Inferior parietal cortex (tissue), 1 donor: ENCODE results near the gene STUB1.
A peak's percentile ranks its signal among the peaks of the same experiment; 100 is the strongest.

ENCODE experiments used
- DNase-seq: peaks from one replicate; pipeline ENCODE4 v3.0.0-alpha.2; 2016; ENCODE audit errors: extremely low spot score

Gene STUB1

DNA sequence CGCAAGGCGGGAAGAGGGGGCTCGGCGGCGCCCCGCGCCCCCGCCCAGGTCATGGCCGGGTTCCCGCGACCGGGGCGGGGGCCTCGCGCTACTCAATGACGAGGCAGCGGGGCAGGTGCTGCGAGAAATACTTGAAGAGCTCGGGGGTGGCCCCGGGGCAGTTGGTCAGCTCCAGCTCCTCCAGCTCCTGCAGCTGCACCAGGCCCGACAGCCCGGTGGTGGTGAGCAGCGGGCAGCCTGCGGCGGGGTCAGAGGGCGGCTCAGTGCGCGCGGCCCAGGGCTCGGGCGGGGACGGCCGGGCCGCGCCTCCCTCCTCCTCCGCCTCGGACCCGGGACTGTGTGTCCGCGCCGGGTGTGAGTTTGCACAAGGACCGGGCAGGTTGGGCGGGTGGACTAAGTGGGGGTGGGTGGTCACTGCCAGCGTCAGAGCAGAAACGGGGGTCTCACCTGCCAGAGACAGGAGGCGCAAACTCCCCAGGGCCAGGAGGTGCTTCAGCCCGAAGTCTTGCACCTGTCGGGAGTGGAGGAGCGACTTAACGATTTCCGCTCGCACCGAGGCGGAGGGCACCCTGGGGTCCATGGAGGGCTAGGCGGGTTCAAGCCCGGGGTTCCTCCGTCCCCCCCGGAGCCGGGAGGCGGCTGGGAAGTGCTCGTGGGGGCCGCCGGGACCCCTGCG, 14.1 kb downstream of the STUB1 start:
- DNase-seq, result no peak

- no peak for DNase-seq
These were observed 14.7 kb downstream of the STUB1 start for GRCh38 chr16:694863-695354.

DNA sequence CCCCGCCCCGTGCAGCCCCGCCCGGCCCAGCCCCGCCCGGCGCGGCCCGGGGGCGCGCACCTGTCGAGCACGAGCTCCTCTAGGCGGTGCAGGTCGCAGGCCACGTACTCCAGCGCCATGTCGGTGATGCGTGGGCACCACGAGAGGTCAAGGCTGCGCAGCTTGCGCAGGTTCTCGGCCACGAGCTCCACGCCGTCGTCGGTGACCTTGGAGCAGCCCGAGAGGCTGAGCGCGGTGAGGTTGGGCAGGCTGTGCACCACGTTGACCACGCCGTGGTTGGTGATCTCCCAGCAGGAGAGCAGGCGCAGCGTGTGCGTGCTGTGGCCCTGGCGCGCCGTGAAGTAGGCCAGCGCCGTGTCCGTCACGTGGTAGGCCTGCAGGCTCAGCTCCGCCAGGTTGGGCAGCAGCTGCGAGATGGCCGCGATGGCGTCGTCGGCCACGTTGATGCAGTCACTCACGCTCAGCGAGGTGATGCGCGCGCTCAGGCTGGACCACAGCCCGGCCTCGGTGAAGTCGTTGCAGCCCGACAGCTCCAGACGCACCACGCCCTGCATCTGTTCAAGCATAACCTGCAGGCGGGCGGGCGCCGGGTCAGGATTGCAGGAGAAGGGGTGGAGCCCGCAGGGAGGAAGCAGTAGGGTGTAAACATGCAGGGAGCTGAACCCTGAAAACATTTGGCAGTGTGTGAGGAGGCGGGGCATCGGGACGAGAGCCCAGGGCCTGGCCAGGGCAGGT, 15.3 kb downstream of the STUB1 start:
- no peak for DNase-seq

GRCh38 chr16:698911-699671, 18.9 kb downstream of the STUB1 start:
- DNase-seq, result no peak

GRCh38 chr16:700684-701584, 20.7 kb downstream of the STUB1 start:
- no peak for DNase-seq

DNA sequence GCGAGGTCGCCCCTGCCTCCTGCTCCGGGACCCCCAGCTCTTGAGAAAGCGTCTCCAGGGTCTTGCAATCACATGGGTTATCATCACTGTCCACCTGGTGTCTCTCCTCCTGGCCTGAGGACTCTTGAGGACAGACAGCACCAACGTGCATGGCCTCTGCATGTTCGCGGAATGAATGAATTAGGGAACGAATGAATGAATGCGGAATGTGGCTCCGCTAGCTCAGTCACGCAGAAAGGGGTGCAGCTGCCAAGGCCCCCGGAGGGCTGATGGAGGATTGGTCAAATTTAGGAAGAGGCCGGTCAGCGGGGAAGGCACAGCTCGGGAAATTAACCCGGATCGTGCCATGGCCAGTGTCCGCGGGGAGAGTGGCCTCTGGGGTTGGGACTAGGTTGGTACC, 22.1 kb downstream of the STUB1 start:
- no peak for DNase-seq

DNA sequence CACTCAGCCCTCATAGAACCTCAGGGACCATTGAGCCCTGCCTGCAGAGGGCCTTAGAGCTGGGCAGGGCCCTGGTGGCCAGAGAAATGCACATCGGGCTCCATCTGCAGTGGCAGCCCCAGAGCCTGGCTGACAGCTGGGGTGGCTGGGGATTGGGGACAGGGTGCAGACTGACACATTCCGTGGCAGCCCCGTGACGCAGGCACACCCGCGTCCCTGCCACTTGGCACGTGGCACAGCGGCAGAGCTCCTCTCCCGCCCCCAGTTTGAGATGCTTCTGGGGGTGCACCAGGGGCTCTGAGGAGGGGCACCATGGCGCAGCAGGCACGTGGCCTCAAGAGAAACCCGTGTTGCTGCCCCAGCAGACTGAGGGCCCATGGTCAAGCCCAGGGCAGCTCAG, 23.2 kb downstream of the STUB1 start:
- no peak for DNase-seq

DNA sequence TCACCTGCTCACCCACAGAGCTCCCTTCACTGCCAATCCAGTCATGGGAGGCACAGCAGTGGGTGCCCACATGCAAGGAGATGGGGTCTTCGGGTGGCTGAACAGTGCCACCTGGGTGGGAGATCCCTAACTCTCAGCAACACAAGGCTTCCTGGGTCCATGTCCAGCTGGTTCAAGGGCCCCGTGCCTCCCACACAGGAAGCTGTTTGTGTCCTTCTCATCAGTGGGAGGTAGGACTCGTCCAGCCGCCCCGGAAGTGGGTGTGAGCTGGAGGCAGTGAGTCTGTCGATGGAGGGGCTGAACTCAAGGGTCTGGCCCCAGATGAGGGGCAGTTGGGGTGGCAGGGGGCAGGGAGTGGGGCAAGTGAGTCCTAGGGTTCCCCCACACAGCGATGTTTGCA, 23.8 kb downstream of the STUB1 start:
- no peak for DNase-seq

GRCh38 chr16:704552-705380, 24.6 kb downstream of the STUB1 start:
- DNase-seq, result no peak

GRCh38 chr16:705431-706188, 25.4 kb downstream of the STUB1 start, which contains the start of gene FBXL16:
TSS of gene FBXL16 (minus strand) at chr16:705801. CDS start at chr16:697405, 8,396 bp downstream.
- DNase-seq, result no peak

DNA sequence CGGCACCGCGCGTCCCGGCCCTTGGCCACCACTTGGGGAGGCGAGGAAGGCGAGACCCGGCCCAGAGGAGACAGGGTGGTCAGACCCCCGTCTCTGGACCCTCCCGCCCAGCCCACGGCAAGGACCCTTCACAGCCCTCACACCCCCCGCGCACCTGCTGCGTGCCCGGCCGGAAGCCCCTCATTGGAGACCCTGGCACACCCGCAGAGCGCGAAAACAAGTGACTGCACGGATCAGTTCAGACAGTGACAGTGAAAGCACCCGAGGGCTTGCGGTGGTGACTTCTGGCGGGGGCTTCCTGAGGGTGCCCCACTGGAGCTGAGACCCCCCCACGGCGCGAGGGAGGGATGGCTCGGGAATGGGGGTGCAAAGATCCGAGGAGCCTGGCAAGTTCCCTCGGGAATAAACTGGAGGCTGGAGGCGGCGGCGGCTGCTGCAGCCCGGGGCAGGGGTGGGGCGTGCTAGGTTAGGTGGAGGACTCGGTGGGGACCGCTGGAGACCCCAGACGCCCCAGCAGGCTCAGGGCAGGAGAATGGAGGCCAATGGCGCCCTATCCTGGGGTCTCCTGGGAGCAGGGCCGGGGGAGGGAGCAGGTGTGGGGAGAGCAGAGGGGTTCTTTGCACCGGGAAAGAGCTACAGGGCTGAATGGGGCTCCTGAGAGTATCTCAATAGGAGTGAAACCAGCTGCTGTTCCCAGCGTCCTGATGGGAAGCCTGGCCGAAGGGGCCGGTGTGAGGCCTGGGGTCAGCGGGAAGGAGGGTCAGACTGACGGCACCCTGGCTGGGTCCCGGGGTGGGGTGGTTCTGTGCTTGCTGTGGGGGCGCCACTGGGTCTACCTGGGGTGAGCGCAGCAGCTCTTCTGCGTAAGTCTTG, 26.2 kb downstream of the STUB1 start:
- no peak for DNase-seq

- DNase-seq, result no peak
These were observed 26.9 kb downstream of the STUB1 start for GRCh38 chr16:707062-707538.

DNA sequence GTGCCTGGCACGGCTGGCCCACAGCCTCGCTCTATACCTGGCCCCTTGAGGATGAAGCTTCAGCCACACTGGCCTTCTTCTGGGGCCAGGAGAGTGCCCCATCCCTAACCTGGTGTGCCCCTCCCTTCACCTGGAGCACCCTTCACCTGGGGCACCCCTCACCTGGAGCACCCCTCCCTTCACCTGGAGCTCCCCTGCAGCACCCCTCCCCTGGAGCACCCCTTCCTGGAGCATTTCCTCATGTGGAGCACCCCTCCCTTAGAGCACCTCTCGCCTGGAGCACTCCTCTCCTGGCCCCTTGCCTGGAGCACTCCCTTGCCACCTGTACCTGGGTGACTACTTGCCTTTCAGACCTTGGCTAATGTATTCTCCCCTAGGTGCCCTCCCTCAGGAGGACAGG, 27.8 kb downstream of the STUB1 start:
- DNase-seq, result no peak

- no peak for DNase-seq
These were observed 28.7 kb downstream of the STUB1 start for GRCh38 chr16:708959-709358.

GRCh38 chr16:709566-710499, 29.6 kb downstream of the STUB1 start:
- peak; percentile 86 for DNase-seq

- DNase-seq, result no peak
These were observed 30.4 kb downstream of the STUB1 start for GRCh38 chr16:710500-711075.

- no peak for DNase-seq
These were observed 30.9 kb downstream of the STUB1 start for GRCh38 chr16:711084-711483.
